CD14-positive monocyte (primary cell): ENCODE results near the gene FAF1. TPM values are rescaled to one million over a fixed set of nuclear protein-coding genes. Genes with fewer than 3 reads are reported as not detected.

ENCODE experiments used
- DNase-seq, 3 donors: peaks; one replicate each; pipeline ENCODE4 v3.0.0-alpha.2; 2011 to 2022
- H2AFZ ChIP-seq: 2 replicates; pipeline ENCODE4 v1.6.0; 2012; ENCODE audit warnings: mild to moderate bottlenecking, low read depth, low read length, inconsistent platforms; ENCODE audit not compliant: insufficient read depth, poor library complexity, severe bottlenecking
- H3K27ac ChIP-seq, 2 donors: 1 replicate in 1 of 2; 2 replicates in 1 of 2; pipeline ENCODE4 v1.5.1; 2012 to 2013; ENCODE audit warnings: low read length in 2 of 2, control low read depth in 1 of 2, inconsistent platforms in 1 of 2, low read depth in 1 of 2, mild to moderate bottlenecking in 1 of 2
- H3K27me3 ChIP-seq, 2 donors: one replicate each; pipeline versions ENCODE4 v1.6.0 to v1.6.1; 2011 to 2013; ENCODE audit warnings: low read length in 2 of 2; ENCODE audit not compliant: control insufficient read depth in 2 of 2, insufficient read depth in 2 of 2
- H3K36me3 ChIP-seq, 2 donors: replicated peaks in 1 of 2; 1 replicate in 1 of 2; 2 replicates in 1 of 2; pipeline versions ENCODE4 v1.5.1 to v1.6.1; 2012 to 2013; ENCODE audit warnings: low read length in 2 of 2, control low read depth in 1 of 2, inconsistent platforms in 1 of 2, mild to moderate bottlenecking in 1 of 2; ENCODE audit not compliant: insufficient read depth in 2 of 2, control insufficient read depth in 1 of 2
- H3K4me1 ChIP-seq, 2 donors: 1 replicate in 1 of 2; 2 replicates in 1 of 2; pipeline versions ENCODE4 v1.5.1 to v1.6.1; 2012 to 2013; ENCODE audit warnings: low read length in 2 of 2, control low read depth in 1 of 2, inconsistent platforms in 1 of 2, mild to moderate bottlenecking in 1 of 2, moderate library complexity in 1 of 2; ENCODE audit not compliant: insufficient read depth in 2 of 2, control insufficient read depth in 1 of 2
- H3K4me2 ChIP-seq: replicated peaks from 2 replicates; pipeline ENCODE3; 2012; ENCODE audit warnings: low read length, moderate library complexity, mild to moderate bottlenecking; ENCODE audit not compliant: poor library complexity, severe bottlenecking; ENCODE audit errors: extremely low read depth
- H3K4me3 ChIP-seq, 3 experiments: fragments of 200-600 bp in 1 of 3; sonication (generic) in 1 of 3; replicated peaks in 1 of 3; 1 replicate in 2 of 3; 2 replicates in 1 of 3; pipeline ENCODE4 v1.5.1; 2011 to 2013; ENCODE audit warnings: low read length in 3 of 3, mild to moderate bottlenecking in 3 of 3, control low read depth in 2 of 3, low read depth in 2 of 3, inconsistent platforms in 1 of 3, moderate library complexity in 1 of 3
- H3K79me2 ChIP-seq: 2 replicates; pipeline ENCODE4 v1.6.0; 2012; ENCODE audit warnings: mild to moderate bottlenecking, control low read depth, inconsistent platforms, low read length, moderate library complexity; ENCODE audit not compliant: insufficient read depth
- H3K9ac ChIP-seq: 2 replicates; pipeline ENCODE4 v1.6.0; 2017; ENCODE audit warnings: low read length, mild to moderate bottlenecking; ENCODE audit not compliant: insufficient read depth, poor library complexity, severe bottlenecking
- H3K9me3 ChIP-seq, 2 donors: replicated peaks in 1 of 2; 1 replicate in 1 of 2; 2 replicates in 1 of 2; pipeline versions ENCODE4 v1.5.1 to v1.6.1; 2012 to 2013; ENCODE audit warnings: low read length in 2 of 2, control low read depth in 1 of 2; ENCODE audit not compliant: control insufficient read depth in 1 of 2, insufficient read depth in 1 of 2
- H4K20me1 ChIP-seq: 2 replicates; pipeline ENCODE4 v1.6.0; 2012; ENCODE audit warnings: mild to moderate bottlenecking, low read length, control low read depth, moderate library complexity; ENCODE audit not compliant: insufficient read depth
- H3K27ac Mint-ChIP-seq, 7 donors: one replicate each; pipeline ENCODE4 v1.8.0; 2020; ENCODE audit warnings: mild to moderate bottlenecking in 7 of 7, mixed read lengths in 7 of 7, moderate library complexity in 6 of 7, inconsistent platforms in 2 of 7
- H3K27me3 Mint-ChIP-seq, 3 donors: one replicate each; pipeline ENCODE4 v1.8.0; 2021 to 2022; ENCODE audit warnings: low read depth in 3 of 3, mild to moderate bottlenecking in 3 of 3, mixed read lengths in 3 of 3, moderate library complexity in 3 of 3, inconsistent platforms in 1 of 3
- H3K36me3 Mint-ChIP-seq, 2 donors: one replicate each; pipeline ENCODE4 v1.8.0; 2020; ENCODE audit warnings: mixed read lengths in 2 of 2, inconsistent platforms in 1 of 2, mild to moderate bottlenecking in 1 of 2
- H3K4me1 Mint-ChIP-seq: one replicate; pipeline ENCODE4 v1.8.0; 2020; ENCODE audit warnings: mild to moderate bottlenecking, mixed read lengths
- H3K4me3 Mint-ChIP-seq, 2 donors: one replicate each; pipeline ENCODE4 v1.8.0; 2020; ENCODE audit warnings: mild to moderate bottlenecking in 2 of 2, mixed read lengths in 2 of 2, moderate library complexity in 1 of 2
- H3K9me3 Mint-ChIP-seq, 7 donors: one replicate each; pipeline ENCODE4 v1.8.0; 2020 to 2022; ENCODE audit warnings: mixed read lengths in 7 of 7, mild to moderate bottlenecking in 6 of 7, moderate library complexity in 6 of 7, inconsistent platforms in 2 of 7
- WGBS: methylation state at CpG from one replicate; pipeline ENCODE4 v1.1.5; 2013; ENCODE audit warnings: missing lambda C conversion rate; ENCODE audit not compliant: insufficient coverage; 5-methylcytosine and 5-hydroxymethylcytosine counted together
- intact Hi-C, 2 donors: fragments of 100-400 bp; cut with micrococcal nuclease; formaldehyde crosslinking; loops; one replicate each; pipeline versions ENCODE4 v1.15.0 to v1.15.1; 2023
- polyA plus RNA-seq, 3 donors: library from polyadenylated mRNA; depleted of rRNA in 1 of 3; unstranded in 2 of 3; stranded (reverse) in 1 of 3; fragments of 300-500 nt in 2 of 3; fragments of >200 nt in 1 of 3; fragmentation: Illumina TruSeq in 2 of 3; gene quantifications; 1 replicate in 2 of 3; 2 replicates in 1 of 3; pipeline ENCODE4 v1.2.3, GENCODE V29; 2012 to 2021
- TF ChIP-seq, protein P1 (sequence below): fragments of 200-600 bp; IDR thresholded peaks from one replicate; pipeline ENCODE4 v1.8.0; 2022; ENCODE audit warnings: antibody characterized with exemption, mild to moderate bottlenecking

The FAF1 gene
- polyA plus RNA-seq, 3 donors = 11.4 to 29.6 (median 16.9) TPM

DNA sequence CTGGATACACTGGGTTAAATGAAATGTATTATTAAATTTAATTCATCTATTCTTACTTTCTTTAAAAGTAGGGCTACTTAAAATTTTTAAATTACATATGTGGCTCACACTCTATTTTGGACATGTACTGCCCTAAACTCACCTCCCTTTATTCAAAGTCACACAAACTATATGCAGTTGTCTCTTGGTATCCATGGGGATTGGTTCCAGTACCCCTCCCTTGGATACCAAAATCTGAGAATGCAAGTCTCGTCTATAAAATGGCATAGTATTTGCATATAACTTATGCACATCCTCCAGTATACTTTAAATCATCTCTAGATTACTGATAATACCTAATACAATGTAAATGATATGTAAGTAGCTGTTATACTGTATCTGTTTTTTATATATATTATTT is 57.6 kb downstream of the FAF1 start:
- no peaks in the 10 kb centered on the region for H3K36me3 ChIP-seq
- H4K20me1 ChIP-seq = no peaks in the 10 kb centered on the region
- WGBS = no CpG with 5 or more reads among the region's 1 CpG
- no peaks in the 10 kb centered on the region for H3K27me3 ChIP-seq
- no peak overlapping the region for H3K9ac ChIP-seq
- Mint-ChIP-seq H3K27ac (no peak overlapping the region), H3K27me3 (no peaks in the 10 kb centered on the region), H3K4me1 (peaks cover 8% of the 10 kb centered on the region), H3K9me3 (peaks cover 4 to 14% (median 8%) of the 10 kb centered on the region in 7 donors), H3K4me3 (no peak overlapping the region), H3K36me3 (no peaks in the 10 kb centered on the region)
- H3K4me2 ChIP-seq = no peak overlapping the region
- no peak overlapping the region for H3K27ac ChIP-seq
- H2AFZ ChIP-seq = no peak overlapping the region
- DNase-seq = no peak
- H3K4me1 ChIP-seq = peaks cover 0 to 2% of the 10 kb centered on the region in 2 donors
- TF ChIP-seq, protein P1, sequence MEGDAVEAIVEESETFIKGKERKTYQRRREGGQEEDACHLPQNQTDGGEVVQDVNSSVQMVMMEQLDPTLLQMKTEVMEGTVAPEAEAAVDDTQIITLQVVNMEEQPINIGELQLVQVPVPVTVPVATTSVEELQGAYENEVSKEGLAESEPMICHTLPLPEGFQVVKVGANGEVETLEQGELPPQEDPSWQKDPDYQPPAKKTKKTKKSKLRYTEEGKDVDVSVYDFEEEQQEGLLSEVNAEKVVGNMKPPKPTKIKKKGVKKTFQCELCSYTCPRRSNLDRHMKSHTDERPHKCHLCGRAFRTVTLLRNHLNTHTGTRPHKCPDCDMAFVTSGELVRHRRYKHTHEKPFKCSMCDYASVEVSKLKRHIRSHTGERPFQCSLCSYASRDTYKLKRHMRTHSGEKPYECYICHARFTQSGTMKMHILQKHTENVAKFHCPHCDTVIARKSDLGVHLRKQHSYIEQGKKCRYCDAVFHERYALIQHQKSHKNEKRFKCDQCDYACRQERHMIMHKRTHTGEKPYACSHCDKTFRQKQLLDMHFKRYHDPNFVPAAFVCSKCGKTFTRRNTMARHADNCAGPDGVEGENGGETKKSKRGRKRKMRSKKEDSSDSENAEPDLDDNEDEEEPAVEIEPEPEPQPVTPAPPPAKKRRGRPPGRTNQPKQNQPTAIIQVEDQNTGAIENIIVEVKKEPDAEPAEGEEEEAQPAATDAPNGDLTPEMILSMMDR = no peak
- peaks cover 6% of the 10 kb centered on the region for H3K79me2 ChIP-seq
- intact Hi-C loops = no loop called here
- no peaks in the 10 kb centered on the region for H3K9me3 ChIP-seq
- H3K4me3 ChIP-seq = no peak overlapping the region

DNA sequence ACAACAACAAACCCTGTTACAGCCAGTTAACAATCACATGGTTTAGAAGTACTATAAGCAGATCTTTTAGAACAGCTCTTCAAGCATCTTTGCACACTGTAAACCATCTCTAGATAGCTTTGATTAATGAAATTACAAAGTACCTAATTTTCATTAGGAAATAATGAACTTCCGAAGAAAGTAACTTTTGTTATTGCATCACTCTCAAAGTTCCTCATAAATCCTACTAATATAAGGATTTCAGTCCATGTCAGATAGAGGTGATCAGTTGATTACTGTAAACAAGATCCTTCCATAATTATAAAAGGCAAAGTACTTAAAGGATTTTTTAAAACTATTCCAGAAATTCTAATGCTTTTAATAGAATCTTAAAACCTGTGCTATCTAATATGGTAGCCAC is 58.2 kb downstream of the FAF1 start:
- Histone ChIP-seq H4K20me1 (no peaks in the 10 kb centered on the region), H3K27ac (no peak overlapping the region), H3K36me3 (no peaks in the 10 kb centered on the region), H3K9ac (no peak overlapping the region), H3K4me1 (peaks cover 0 to 2% of the 10 kb centered on the region in 2 donors), H3K9me3 (no peaks in the 10 kb centered on the region), H3K79me2 (peaks cover 6% of the 10 kb centered on the region), H2AFZ (no peak overlapping the region), H3K27me3 (no peaks in the 10 kb centered on the region), H3K4me2 (no peak overlapping the region), H3K4me3 (no peak overlapping the region)
- intact Hi-C loops = no loop called here
- peaks cover 4 to 9% (median 6%) of the 10 kb centered on the region in 7 donors for H3K9me3 Mint-ChIP-seq
- H3K27ac Mint-ChIP-seq = no peak overlapping the region
- WGBS = no CpG with 5 or more reads among the region's 1 CpG
- H3K36me3 Mint-ChIP-seq = no peaks in the 10 kb centered on the region
- no peak for DNase-seq
- no peak overlapping the region for H3K4me3 Mint-ChIP-seq
- no peaks in the 10 kb centered on the region for H3K27me3 Mint-ChIP-seq
- TF ChIP-seq, protein P1 = no peak
- H3K4me1 Mint-ChIP-seq = peaks cover 8% of the 10 kb centered on the region
